Measurements from ENCODE around the gene CD83.

The CD83 gene

GRCh38 chr6:14089224-14089623 lies 28.3 kb upstream of the CD83 start:
- no peak overlapping the region for H3K4me3 ChIP-seq (replicated peaks in 1 of 2; ENCODE audit: low read depth in 2 of 2, low read length in 2 of 2)
- no peak for DNase-seq (ENCODE audit: low read depth in 2 of 2)
- TF ChIP-seq CTCF (IDR thresholded peaks at IDR 0.05; ENCODE audit: low read depth, low read length): no peak

GRCh38 chr6:14091339-14091978 lies 26.1 kb upstream of the CD83 start:
- no peak for TF ChIP-seq CTCF (IDR thresholded peaks at IDR 0.05; ENCODE audit: low read depth, low read length)
- no peak overlapping the region for H3K4me3 ChIP-seq (replicated peaks in 1 of 2; ENCODE audit: low read depth in 2 of 2, low read length in 2 of 2)
- no peak for DNase-seq (ENCODE audit: low read depth in 2 of 2)

GRCh38 chr6:14092316-14092715 lies 25.3 kb upstream of the CD83 start:
- TF ChIP-seq CTCF (IDR thresholded peaks at IDR 0.05; ENCODE audit: low read depth, low read length): no peak
- DNase-seq (ENCODE audit: low read depth in 2 of 2): no peak
- no peak overlapping the region for H3K4me3 ChIP-seq (replicated peaks in 1 of 2; ENCODE audit: low read depth in 2 of 2, low read length in 2 of 2)

GRCh38 chr6:14092838-14093789 lies 24.5 kb upstream of the CD83 start:
- DNase-seq (ENCODE audit: low read depth in 2 of 2): peak in 1 of 2 donors; percentile 16
- TF ChIP-seq CTCF (IDR thresholded peaks at IDR 0.05; ENCODE audit: low read depth, low read length): no peak
- no peak overlapping the region for H3K4me3 ChIP-seq (replicated peaks in 1 of 2; ENCODE audit: low read depth in 2 of 2, low read length in 2 of 2)

- no peak overlapping the region for H3K4me3 ChIP-seq (replicated peaks in 1 of 2; ENCODE audit: low read depth in 2 of 2, low read length in 2 of 2)
- TF ChIP-seq CTCF (IDR thresholded peaks at IDR 0.05; ENCODE audit: low read depth, low read length): no peak
- DNase-seq (ENCODE audit: low read depth in 2 of 2): no peak
Observed at GRCh38 chr6:14094721-14095120, 22.9 kb upstream of the CD83 start.

GRCh38 chr6:14095437-14095836 lies 22.1 kb upstream of the CD83 start:
- no peak for TF ChIP-seq CTCF (IDR thresholded peaks at IDR 0.05; ENCODE audit: low read depth, low read length)
- no peak for DNase-seq (ENCODE audit: low read depth in 2 of 2)
- H3K4me3 ChIP-seq (replicated peaks in 1 of 2; ENCODE audit: low read depth in 2 of 2, low read length in 2 of 2): no peak overlapping the region
